ENCODE data around the gene SPG7. TPM values are rescaled to one million over a fixed set of nuclear protein-coding genes. Genes with fewer than 3 reads are reported as not detected.

Gene SPG7
- total RNA-seq, 1 donor from 2014 or later = 96.1 TPM

DNA sequence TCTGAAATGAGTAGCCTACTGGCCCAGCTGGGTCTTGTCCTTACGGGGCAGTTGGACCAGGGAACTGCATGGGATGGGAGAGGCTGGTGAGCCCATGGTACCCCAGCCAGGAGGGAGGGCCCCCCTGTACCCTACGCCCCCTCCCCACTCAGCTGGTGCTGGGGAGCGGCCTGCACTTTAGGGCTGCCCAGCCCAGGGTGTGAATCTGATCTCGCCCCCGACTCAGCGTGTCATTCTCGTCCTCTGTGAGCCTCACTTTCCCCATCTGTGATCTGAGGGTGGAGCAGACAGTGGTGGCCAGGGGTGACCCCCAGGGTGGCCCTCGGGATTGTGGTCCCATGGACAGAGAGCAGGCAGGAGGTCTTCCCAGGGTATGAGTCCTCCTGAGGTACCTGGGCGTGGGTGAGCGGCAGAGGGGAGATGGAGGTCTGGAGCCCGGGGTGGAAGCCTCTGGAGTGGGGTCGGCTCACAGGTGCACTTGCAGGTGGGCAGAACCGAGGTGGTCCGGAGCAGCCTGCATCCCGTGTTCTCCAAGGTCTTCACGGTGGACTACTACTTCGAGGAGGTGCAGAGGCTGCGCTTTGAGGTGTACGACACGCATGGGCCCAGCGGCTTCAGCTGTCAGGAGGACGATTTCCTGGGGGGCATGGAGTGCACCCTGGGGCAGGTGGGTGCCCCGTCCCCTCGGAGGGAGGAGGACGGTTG lies 69.0 kb downstream of the SPG7 start:
- Histone ChIP-seq H3K79me2 (ENCODE audit: insufficient read depth, low read length) (peaks cover 5% of the 10 kb centered on the region), H4K20me1 (ENCODE audit: insufficient read depth, low read length) (no peaks in the 10 kb centered on the region), H3K9me3 (ENCODE audit: insufficient read depth, low read depth, low read length) (no peaks in the 10 kb centered on the region), H3K36me3 (ENCODE audit: insufficient read depth, low read length) (no peaks in the 10 kb centered on the region), H3K27me3 (ENCODE audit: insufficient read depth, low read length) (no peaks in the 10 kb centered on the region), H3K4me3 (ENCODE audit: insufficient read depth, low read depth, low read length) (no peak overlapping the region), H3K4me2 (ENCODE audit: low read length) (peak overlapping the region; percentile 83), H3K4me1 (ENCODE audit: insufficient read depth, low read length) (peaks cover 17% of the 10 kb centered on the region), H3K27ac (ENCODE audit: low read depth, low read length) (no peak overlapping the region), H2AFZ (ENCODE audit: low read depth, low read length) (no peak overlapping the region), H3K9ac (ENCODE audit: low read length) (no peak overlapping the region)
- Mint-ChIP-seq H3K36me3 (ENCODE audit: low read depth, unreplicated experiment) (no peaks in the 10 kb centered on the region), H3K27ac (ENCODE audit: unreplicated experiment) (no peak overlapping the region), H3K4me3 (ENCODE audit: unreplicated experiment) (no peak overlapping the region), H3K27me3 (ENCODE audit: low read depth, unreplicated experiment) (peaks cover 3% of the 10 kb centered on the region), H3K9me3 (ENCODE audit: unreplicated experiment) (no peaks in the 10 kb centered on the region), H3K4me1 (ENCODE audit: low read depth, unreplicated experiment) (peaks cover 15% of the 10 kb centered on the region)
- DNase-seq (ENCODE audit: low read depth) (no peak), FAIRE-seq (no peak)
- TF ChIP-seq EZH2 (IDR thresholded peaks at IDR 0.05; ENCODE audit: insufficient read depth, low read length) (no peak), CTCF (IDR thresholded peaks at IDR 0.05; ENCODE audit: insufficient read depth, low read depth, low read length) (no peak)

GRCh38 chr16:89579351-89579750 lies 71.1 kb downstream of the SPG7 start:
- no peaks in the 10 kb centered on the region for H4K20me1 ChIP-seq (ENCODE audit: insufficient read depth, low read length)
- H3K9me3 ChIP-seq (ENCODE audit: insufficient read depth, low read depth, low read length) = no peaks in the 10 kb centered on the region
- DNase-seq (ENCODE audit: low read depth) (no peak), FAIRE-seq (no peak)
- no peaks in the 10 kb centered on the region for H3K27me3 ChIP-seq (ENCODE audit: insufficient read depth, low read length)
- H3K9ac ChIP-seq (ENCODE audit: low read length) = no peak overlapping the region
- TF ChIP-seq EZH2 (IDR thresholded peaks at IDR 0.05; ENCODE audit: insufficient read depth, low read length) (no peak), CTCF (IDR thresholded peaks at IDR 0.05; ENCODE audit: insufficient read depth, low read depth, low read length) (no peak)
- H3K4me1 Mint-ChIP-seq (ENCODE audit: low read depth, unreplicated experiment) = peaks cover 10% of the 10 kb centered on the region
- no peaks in the 10 kb centered on the region for H3K36me3 ChIP-seq (ENCODE audit: insufficient read depth, low read length)
- no peak overlapping the region for H3K4me3 Mint-ChIP-seq (ENCODE audit: unreplicated experiment)
- H2AFZ ChIP-seq (ENCODE audit: low read depth, low read length) = no peak overlapping the region
- peaks cover 19% of the 10 kb centered on the region for H3K4me1 ChIP-seq (ENCODE audit: insufficient read depth, low read length)
- no peaks in the 10 kb centered on the region for H3K9me3 Mint-ChIP-seq (ENCODE audit: unreplicated experiment)
- H3K27me3 Mint-ChIP-seq (ENCODE audit: low read depth, unreplicated experiment) = no peaks in the 10 kb centered on the region
- H3K4me2 ChIP-seq (ENCODE audit: low read length) = no peak overlapping the region
- H3K79me2 ChIP-seq (ENCODE audit: insufficient read depth, low read length) = peaks cover 5% of the 10 kb centered on the region
- H3K27ac ChIP-seq (ENCODE audit: low read depth, low read length) = no peak overlapping the region
- H3K36me3 Mint-ChIP-seq (ENCODE audit: low read depth, unreplicated experiment) = no peaks in the 10 kb centered on the region
- no peak overlapping the region for H3K27ac Mint-ChIP-seq (ENCODE audit: unreplicated experiment)
- no peak overlapping the region for H3K4me3 ChIP-seq (ENCODE audit: insufficient read depth, low read depth, low read length)

- peak overlapping the region; percentile 53 for H3K4me2 ChIP-seq (ENCODE audit: low read length)
- H2AFZ ChIP-seq (ENCODE audit: low read depth, low read length) = no peak overlapping the region
- Mint-ChIP-seq H3K9me3 (ENCODE audit: unreplicated experiment) (no peaks in the 10 kb centered on the region), H3K4me3 (ENCODE audit: unreplicated experiment) (no peak overlapping the region), H3K27me3 (ENCODE audit: low read depth, unreplicated experiment) (no peaks in the 10 kb centered on the region), H3K27ac (ENCODE audit: unreplicated experiment) (no peak overlapping the region), H3K4me1 (ENCODE audit: low read depth, unreplicated experiment) (peaks cover 10% of the 10 kb centered on the region), H3K36me3 (ENCODE audit: low read depth, unreplicated experiment) (no peaks in the 10 kb centered on the region)
- no peaks in the 10 kb centered on the region for H4K20me1 ChIP-seq (ENCODE audit: insufficient read depth, low read length)
- H3K4me1 ChIP-seq (ENCODE audit: insufficient read depth, low read length) = peaks cover 17% of the 10 kb centered on the region
- TF ChIP-seq EZH2 (IDR thresholded peaks at IDR 0.05; ENCODE audit: insufficient read depth, low read length) (no peak), CTCF (IDR thresholded peaks at IDR 0.05; ENCODE audit: insufficient read depth, low read depth, low read length) (no peak)
- H3K36me3 ChIP-seq (ENCODE audit: insufficient read depth, low read length) = no peaks in the 10 kb centered on the region
- H3K79me2 ChIP-seq (ENCODE audit: insufficient read depth, low read length) = peaks cover 5% of the 10 kb centered on the region
- no peaks in the 10 kb centered on the region for H3K27me3 ChIP-seq (ENCODE audit: insufficient read depth, low read length)
- H3K27ac ChIP-seq (ENCODE audit: low read depth, low read length) = peak overlapping the region; percentile 90
- H3K4me3 ChIP-seq (ENCODE audit: insufficient read depth, low read depth, low read length) = no peak overlapping the region
- FAIRE-seq (peak; percentile 92), DNase-seq (ENCODE audit: low read depth) (peak; percentile 98)
- H3K9ac ChIP-seq (ENCODE audit: low read length) = peak overlapping the region; percentile 71
- no peaks in the 10 kb centered on the region for H3K9me3 ChIP-seq (ENCODE audit: insufficient read depth, low read depth, low read length)
Observed at GRCh38 chr16:89581045-89581695, 73.0 kb downstream of the SPG7 start.

Measured in astrocyte (in vitro differentiated cells and primary cell).